GM12878 (cell line): ENCODE results near the gene GSS. TPM values are rescaled to one million over a fixed set of nuclear protein-coding genes. Genes with fewer than 3 reads are reported as not detected.

ENCODE experiments used
- ATAC-seq: fragments of 200-7000 bp; cut with Tn5 transposase; 3 replicates; pipeline ENCODE4 v1.9.1; 2020; ENCODE audit warnings: mild to moderate bottlenecking, moderate library complexity
- BruUV-seq: library from RNA; stranded (reverse); fragments of 400-500 nt; replicated peaks from 2 replicates; lab custom pipeline; 2021; lab: Mats Ljungman, UMichigan
- CTCF ChIA-PET: fragments of 300-600 bp; sonication (Branson Sonifier 250); formaldehyde crosslinking; extraction: SDS; loops from one replicate; lab custom pipeline; 2021; ENCODE audit warnings: inconsistent platforms; lab: Yijun Ruan, JAX
- POLR2A ChIA-PET: fragments of 350-600 bp; formaldehyde crosslinking; extraction: SDS; loops from one replicate; lab custom pipeline; 2021; ENCODE audit warnings: inconsistent platforms; lab: Charles Lee
- RAD21 ChIA-PET: fragments of 300-600 bp; sonication (Branson Sonifier 250); formaldehyde crosslinking; loops from one replicate; lab custom pipeline; 2023; ENCODE audit warnings: antibody characterized with exemption; ENCODE audit not compliant: unreplicated experiment; lab: Charles Lee
- SMC1A ChIA-PET: fragments of 300-600 bp; sonication (Branson Sonifier 250); formaldehyde crosslinking; loops from one replicate; lab custom pipeline; 2023; ENCODE audit not compliant: unreplicated experiment, uncharacterized antibody; lab: Charles Lee
- DNase-seq: peaks from one replicate; pipeline ENCODE4 v3.0.0-alpha.2; 2011; ENCODE audit warnings: low read depth, low spot score
- FAIRE-seq: peaks from 3 replicates; lab custom pipeline; 2011; peaks lifted over from hg19 to GRCh38; lab: Jason Lieb, UNC
- H2AFZ ChIP-seq: 2 replicates; pipeline ENCODE4 v1.6.0; 2011; ENCODE audit warnings: low read depth, low read length, control low read depth; ENCODE audit not compliant: control insufficient read depth
- H3K27ac ChIP-seq: 2 replicates; pipeline ENCODE4 v1.5.1; 2011; ENCODE audit warnings: control low read depth; ENCODE audit not compliant: control insufficient read depth, insufficient read depth
- H3K27me3 ChIP-seq, 2 experiments: replicated peaks in 1 of 2; 2 replicates each; pipeline versions ENCODE4 v1.6.0 to v1.6.1; 2011; ENCODE audit warnings: low read length in 1 of 2; ENCODE audit not compliant: control insufficient read depth in 2 of 2, insufficient read depth in 2 of 2
- H3K36me3 ChIP-seq, 2 experiments: 2 replicates each; pipeline ENCODE4 v1.5.1; 2011; ENCODE audit warnings: low read length in 1 of 2; ENCODE audit not compliant: control insufficient read depth in 2 of 2, insufficient read depth in 2 of 2
- H3K4me1 ChIP-seq: 2 replicates; pipeline ENCODE4 v1.6.1; 2011; ENCODE audit warnings: mild to moderate bottlenecking, low read length, moderate library complexity, mixed read lengths; ENCODE audit not compliant: control insufficient read depth, insufficient read depth
- H3K4me2 ChIP-seq: 2 replicates; pipeline ENCODE4 v1.6.0; 2011; ENCODE audit warnings: control low read depth; ENCODE audit not compliant: control insufficient read depth, insufficient read depth
- H3K4me3 ChIP-seq: fragments of 200-600 bp; sonication (generic); 2 replicates; pipeline ENCODE4 v1.5.1; 2016
- H3K79me2 ChIP-seq: 2 replicates; pipeline ENCODE4 v1.6.0; 2011; ENCODE audit warnings: low read length; ENCODE audit not compliant: control insufficient read depth, insufficient read depth
- H3K9ac ChIP-seq: 2 replicates; pipeline ENCODE4 v1.8.0; 2011; ENCODE audit warnings: low read length, control low read depth, mixed read lengths; ENCODE audit not compliant: control insufficient read depth, insufficient read depth
- H3K9me3 ChIP-seq: replicated peaks from 3 replicates; pipeline ENCODE4 v1.5.1; 2011; ENCODE audit warnings: mild to moderate bottlenecking, low read length; ENCODE audit not compliant: control insufficient read depth, insufficient read depth
- H4K20me1 ChIP-seq: 2 replicates; pipeline ENCODE4 v1.6.0; 2011; ENCODE audit not compliant: control insufficient read depth, insufficient read depth
- ASH2L ChIP-seq: fragments of 300-600, 200-600 bp; sonication (generic); IDR thresholded peaks from 2 replicates; pipeline ENCODE4 v1.6.1; 2017; ENCODE audit warnings: low read depth, mild to moderate bottlenecking, borderline replicate concordance
- CHD4 ChIP-seq: fragments of 200-600 bp; sonication (generic); IDR thresholded peaks from 2 replicates; pipeline ENCODE4 v1.6.1; 2016; ENCODE audit warnings: mild to moderate bottlenecking
- EED ChIP-seq: sonication (generic); IDR thresholded peaks from 2 replicates; pipeline ENCODE4 v1.6.1; 2016; ENCODE audit warnings: antibody characterized with exemption, low read depth
- FOXM1 ChIP-seq: IDR thresholded peaks from 2 replicates; pipeline ENCODE4 v1.6.1; 2012; ENCODE audit warnings: low read depth, mild to moderate bottlenecking, inconsistent platforms, low read length, moderate library complexity
- GABPA ChIP-seq: IDR thresholded peaks from 2 replicates; pipeline ENCODE4 v1.6.1; 2014; ENCODE audit warnings: antibody characterized with exemption, low read depth, mild to moderate bottlenecking, inconsistent platforms
- HDAC6 ChIP-seq: fragments of 200-600 bp; sonication (generic); IDR thresholded peaks from one replicate; pipeline ENCODE4 v1.8.0; 2017; ENCODE audit warnings: antibody characterized with exemption; ENCODE audit not compliant: unreplicated experiment
- LARP7 ChIP-seq: fragments of 450-650 bp; IDR thresholded peaks from 2 replicates; pipeline ENCODE4 v1.6.1; 2017; ENCODE audit warnings: mild to moderate bottlenecking
- MXI1 ChIP-seq: fragments of 150-350 bp; IDR thresholded peaks from 2 replicates; pipeline ENCODE4 v1.6.1; 2011; ENCODE audit warnings: low read depth, mild to moderate bottlenecking, inconsistent platforms, low read length, improper control_type of control experiment
- MYB ChIP-seq: fragments of 150-350 bp; IDR thresholded peaks from 2 replicates; pipeline ENCODE4 v1.6.1; 2014; ENCODE audit warnings: mild to moderate bottlenecking, low read depth, low read length, borderline replicate concordance
- MYC ChIP-seq: IDR thresholded peaks from 2 replicates; pipeline ENCODE4 v1.6.1; 2011; ENCODE audit warnings: mild to moderate bottlenecking, low read length, moderate library complexity, inconsistent platforms; ENCODE audit not compliant: insufficient read depth, insufficient replicate concordance, insufficient read length, severe bottlenecking
- NR2C2 ChIP-seq: IDR thresholded peaks from 2 replicates; pipeline ENCODE4 v1.6.1; 2011; ENCODE audit warnings: borderline replicate concordance, low read depth; ENCODE audit not compliant: control insufficient read depth, insufficient read length
- RCOR1 ChIP-seq: conservative IDR thresholded peaks from 2 replicates; pipeline ENCODE4 v1.6.1; 2012; ENCODE audit warnings: low read depth, low read length, improper control_type of control experiment
- SMARCA5 ChIP-seq: fragments of 450-650 bp; IDR thresholded peaks from 2 replicates; pipeline ENCODE4 v1.6.1; 2017; ENCODE audit warnings: mild to moderate bottlenecking
- SRF ChIP-seq, 2 experiments: IDR thresholded peaks; 2 replicates each; pipeline ENCODE4 v1.6.1; 2011; ENCODE audit warnings: low read depth in 2 of 2, low read length in 2 of 2, mild to moderate bottlenecking in 1 of 2, moderate library complexity in 1 of 2
- STAT1 ChIP-seq: fragments of 450-650 bp; conservative IDR thresholded peaks from 2 replicates; pipeline ENCODE4 v1.6.1; 2014; ENCODE audit warnings: antibody characterized with exemption, mild to moderate bottlenecking
- SUZ12 ChIP-seq: fragments of 200-600 bp; sonication (generic); IDR thresholded peaks from one replicate; pipeline ENCODE4 v1.6.1; 2018; ENCODE audit warnings: antibody characterized with exemption, mild to moderate bottlenecking; ENCODE audit not compliant: unreplicated experiment
- YY1 ChIP-seq: IDR thresholded peaks from 2 replicates; pipeline ENCODE4 v1.6.1; 2011; ENCODE audit warnings: low read depth, mild to moderate bottlenecking, low read length
- ZNF274 ChIP-seq: IDR thresholded peaks from one replicate; pipeline ENCODE4 v1.8.0; 2011; ENCODE audit not compliant: insufficient read length, insufficient read depth
- WGBS: methylation state at CpG from one replicate; pipeline ENCODE4 v1.1.6; 2016; ENCODE audit warnings: low lambda C conversion rate; ENCODE audit not compliant: insufficient replicate concordance, insufficient coverage; ENCODE audit errors: missing lambda C conversion rate; 5-methylcytosine and 5-hydroxymethylcytosine counted together
- in situ Hi-C: fragments of 300-500 bp; cut with MboI; formaldehyde crosslinking; loops from 9 replicates; pipeline ENCODE4 v1.14.3; 2018; ENCODE audit warnings: mixed read lengths
- intact Hi-C: fragments of 100-400 bp; cut with micrococcal nuclease; formaldehyde crosslinking; loops from one replicate; pipeline ENCODE4 v1.14.2; 2022; ENCODE audit not compliant: unreplicated experiment
- polyA plus RNA-seq, 11 experiments: library from polyadenylated mRNA; depleted of rRNA in 4 of 11; unstranded in 6 of 11; stranded (reverse) in 5 of 11; fragments of >200 nt; fragmentation: Nextera tagmentation in 4 of 11; fragmentation: Illumina TruSeq in 1 of 11; extraction: Ambion mirVana in 4 of 11; extraction: Trizol in 1 of 11; gene quantifications; 1 replicate in 1 of 11; 2 replicates in 10 of 11; pipeline versions ENCODE4 v1.2.1 to v1.2.3, GENCODE V29; 2011 to 2016; ENCODE audit warnings: inconsistent platforms in 2 of 11, missing spikeins in 2 of 11, low read depth in 1 of 11
- total RNA-seq, 4 experiments: library from RNA; depleted of rRNA in 3 of 4; stranded (reverse); fragments of >200 nt in 3 of 4; fragmentation: Illumina TruSeq in 1 of 4; extraction: Trizol in 1 of 4; gene quantifications; 2 replicates each; pipeline versions ENCODE4 v1.2.1 to v1.2.3, GENCODE V29; 2013 to 2021
- TF ChIP-seq, protein P1 (sequence below): fragments of 450-650 bp; IDR thresholded peaks from 2 replicates; pipeline ENCODE4 v1.6.1; 2018; ENCODE audit warnings: mild to moderate bottlenecking, low read depth, moderate library complexity; ENCODE audit not compliant: partially characterized antibody

Gene GSS
- total and polyA plus RNA-seq, 10 of the 15 experiments (the other 5 are each of a cell fraction or from before 2014, with no cell fraction given): 12.7 to 120 (median 67.4) TPM

DNA sequence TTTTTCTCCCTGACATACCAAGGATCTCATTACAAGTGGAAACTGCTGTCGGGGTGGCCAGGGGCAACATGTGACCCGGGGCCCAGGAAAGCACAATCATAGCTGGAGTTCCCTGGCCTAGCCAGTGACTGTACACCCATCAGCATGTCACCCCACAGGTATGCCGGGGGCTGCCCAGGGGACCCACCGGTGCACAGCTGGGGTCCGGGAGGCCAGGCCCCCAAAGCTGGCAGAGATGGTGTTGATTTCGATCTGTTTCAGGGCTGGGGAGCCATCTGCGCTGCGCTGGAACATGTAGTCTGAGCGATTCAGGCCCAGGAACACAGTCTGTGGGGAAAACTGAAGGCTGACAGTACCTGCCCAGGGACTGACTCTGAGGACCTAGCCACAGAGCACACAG, 13.3 kb downstream of the GSS start:
- ChIA-PET POLR2A (interaction anchor here (0.5 kb wide), 1 partner anchor 35 kb away, joined by 3 read pairs; no protein-coding TSS in a partner anchor), RAD21 (no interaction called here), SMC1A (interaction anchor here (1.5 to 1.8 kb wide), 2 partner anchors 36 to 67 kb away, joined by 5 read pairs; no protein-coding TSS in a partner anchor), CTCF (no interaction called here)
- Histone ChIP-seq H3K9ac (no peak overlapping the region), H3K27ac (no peak overlapping the region), H2AFZ (no peak overlapping the region), H3K36me3 (peaks cover 3 to 22% of the 10 kb centered on the region in 2 experiments), H3K9me3 (no peaks in the 10 kb centered on the region), H3K4me2 (no peak overlapping the region), H3K27me3 (no peaks in the 10 kb centered on the region), H3K79me2 (no peaks in the 10 kb centered on the region), H4K20me1 (no peaks in the 10 kb centered on the region), H3K4me1 (no peaks in the 10 kb centered on the region), H3K4me3 (no peak overlapping the region)
- no peak for TF ChIP-seq HDAC6
- no peak for TF ChIP-seq MYC
- TF ChIP-seq YY1: no peak
- no peak for TF ChIP-seq NR2C2
- TF ChIP-seq SMARCA5: no peak
- no peak for TF ChIP-seq CHD4
- no peak for TF ChIP-seq MYB
- no peak for TF ChIP-seq GABPA
- TF ChIP-seq ZNF274: no peak
- no peak for TF ChIP-seq ASH2L
- TF ChIP-seq SUZ12: no peak
- no peak for TF ChIP-seq FOXM1
- TF ChIP-seq RCOR1: no peak
- no peak for TF ChIP-seq MXI1
- TF ChIP-seq, protein P1, sequence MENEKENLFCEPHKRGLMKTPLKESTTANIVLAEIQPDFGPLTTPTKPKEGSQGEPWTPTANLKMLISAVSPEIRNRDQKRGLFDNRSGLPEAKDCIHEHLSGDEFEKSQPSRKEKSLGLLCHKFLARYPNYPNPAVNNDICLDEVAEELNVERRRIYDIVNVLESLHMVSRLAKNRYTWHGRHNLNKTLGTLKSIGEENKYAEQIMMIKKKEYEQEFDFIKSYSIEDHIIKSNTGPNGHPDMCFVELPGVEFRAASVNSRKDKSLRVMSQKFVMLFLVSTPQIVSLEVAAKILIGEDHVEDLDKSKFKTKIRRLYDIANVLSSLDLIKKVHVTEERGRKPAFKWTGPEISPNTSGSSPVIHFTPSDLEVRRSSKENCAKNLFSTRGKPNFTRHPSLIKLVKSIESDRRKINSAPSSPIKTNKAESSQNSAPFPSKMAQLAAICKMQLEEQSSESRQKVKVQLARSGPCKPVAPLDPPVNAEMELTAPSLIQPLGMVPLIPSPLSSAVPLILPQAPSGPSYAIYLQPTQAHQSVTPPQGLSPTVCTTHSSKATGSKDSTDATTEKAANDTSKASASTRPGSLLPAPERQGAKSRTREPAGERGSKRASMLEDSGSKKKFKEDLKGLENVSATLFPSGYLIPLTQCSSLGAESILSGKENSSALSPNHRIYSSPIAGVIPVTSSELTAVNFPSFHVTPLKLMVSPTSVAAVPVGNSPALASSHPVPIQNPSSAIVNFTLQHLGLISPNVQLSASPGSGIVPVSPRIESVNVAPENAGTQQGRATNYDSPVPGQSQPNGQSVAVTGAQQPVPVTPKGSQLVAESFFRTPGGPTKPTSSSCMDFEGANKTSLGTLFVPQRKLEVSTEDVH: no peak
- TF ChIP-seq LARP7: no peak
- TF ChIP-seq EED: no peak
- TF ChIP-seq STAT1: no peak
- TF ChIP-seq SRF (IDR thresholded peaks at IDR 0.05; ENCODE audit: low read depth in 2 of 2, low read length in 2 of 2): no peak
- 77% methylated on average over 9 of the region's 9 CpGs for WGBS
- DNase-seq (no peak), ATAC-seq (no peak), FAIRE-seq (no peak)
- in situ Hi-C loops (no loop called here), intact Hi-C loops (no loop called here)
- no TSS peak for BruUV-seq
